ENCODE results near the gene LMF1.

- no peak for TF ChIP-seq POLR2A (IDR thresholded peaks at IDR 0.05; ENCODE audit: borderline replicate concordance, extremely low read depth, insufficient read depth, insufficient read length)
- no peak for TF ChIP-seq EZH2phosphoT487 (IDR thresholded peaks at IDR 0.05; ENCODE audit: borderline replicate concordance)
- no peak for TF ChIP-seq CTCF (IDR thresholded peaks at IDR 0.05 in 2 of 3, conservative IDR thresholded peaks at IDR 0.05 in 1 of 3; ENCODE audit: borderline replicate concordance in 1 of 3, insufficient read depth in 1 of 3, low read depth in 2 of 3, low read length in 2 of 3)
- no peak for TF ChIP-seq FOSL1 (IDR thresholded peaks at IDR 0.05; ENCODE audit: low read depth)
- TF ChIP-seq YY1 (IDR thresholded peaks at IDR 0.05; ENCODE audit: extremely low read depth, insufficient replicate concordance, low read depth, low read length), result no peak
- no peak for TF ChIP-seq ZNF274 (IDR thresholded peaks at IDR 0.05; ENCODE audit: low read depth, low read length)
- TF ChIP-seq SIN3A (IDR thresholded peaks at IDR 0.05; ENCODE audit: low read depth), result no peak
- no peak for TF ChIP-seq ELF1 (IDR thresholded peaks at IDR 0.05; ENCODE audit: borderline replicate concordance, low read depth)
- no peak for TF ChIP-seq EGR1 (IDR thresholded peaks at IDR 0.05; ENCODE audit: low read depth)
- no peak for TF ChIP-seq RAD21 (IDR thresholded peaks at IDR 0.05; ENCODE audit: low read depth)
- TF ChIP-seq EZH2 (IDR thresholded peaks at IDR 0.05), result no peak
- no peak for TF ChIP-seq ZBTB33 (IDR thresholded peaks at IDR 0.05; ENCODE audit: extremely low read depth, insufficient replicate concordance, low read length)
These were observed 6.9 kb downstream of the LMF1 start for GRCh38 chr16:963913-964312.

All from HCT116 (cell line).